C4-2B (cell line): Measurements from ENCODE around the gene SERINC4.
"Not testable (repeated sequence)": the region's sequence is repeated elsewhere in the genome, so short reads cannot be mapped to it uniquely, and the experiment has no call there.

Experiments used
- H3K27ac ChIP-seq: fragments of 450-650 bp; 2 replicates; pipeline ENCODE4 v1.5.1; 2017
- ZFX ChIP-seq: fragments of 450-650 bp; IDR thresholded peaks from 2 replicates; pipeline ENCODE4 v1.6.1; 2017
- TF ChIP-seq, protein P1 (sequence below): fragments of 450-650 bp; conservative IDR thresholded peaks from 2 replicates; pipeline ENCODE4 v1.5.1; 2017; ENCODE audit warnings: mild to moderate bottlenecking

Gene SERINC4

DNA sequence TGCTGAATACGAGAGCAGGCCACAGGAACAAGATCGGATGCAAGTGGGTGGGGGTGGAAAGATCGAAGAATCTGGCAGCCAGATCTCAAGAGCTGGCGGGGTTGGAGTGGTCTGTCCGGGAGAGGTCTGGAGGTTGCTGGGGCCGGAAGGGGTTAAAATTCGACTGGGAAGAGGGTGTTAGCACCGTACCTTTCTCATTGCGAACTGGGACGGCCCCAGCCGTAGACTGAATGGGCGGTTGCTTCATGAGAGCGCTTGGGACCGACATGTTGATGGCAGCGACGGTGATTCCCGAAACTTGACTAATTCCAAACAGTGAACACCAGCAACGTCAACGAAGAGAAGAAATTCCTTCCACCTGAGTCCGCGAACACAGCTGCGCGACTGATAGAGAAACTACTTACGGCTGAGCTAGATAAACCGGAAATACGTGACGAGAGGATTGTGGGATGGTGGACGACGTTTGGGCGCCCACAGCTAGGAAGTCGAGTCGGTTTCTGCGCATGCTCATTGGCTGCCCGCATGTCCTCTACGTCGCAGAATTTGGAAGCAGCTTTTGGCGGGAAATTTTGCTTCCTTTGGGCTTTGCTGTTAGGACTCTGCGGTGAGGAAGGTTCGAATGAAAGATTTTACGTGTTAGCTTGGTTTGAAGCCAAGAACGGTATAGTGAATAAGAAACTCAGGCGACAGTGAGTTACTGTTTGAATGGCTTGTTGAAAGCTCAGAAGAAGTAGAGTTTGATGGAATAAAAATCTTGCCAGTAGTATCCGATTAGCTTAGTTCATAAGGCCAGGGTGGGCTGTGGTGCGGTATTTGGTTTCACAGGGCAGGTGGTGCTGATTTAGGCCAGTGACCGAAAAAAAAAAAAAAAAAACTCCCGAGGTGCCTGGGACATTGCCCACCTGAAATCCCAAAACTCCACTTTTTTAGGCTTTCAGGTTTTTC, 24.6 kb upstream of the SERINC4 start, which contains the start of gene MFAP1:
Gene MFAP1 (minus strand): TSS at position 389 of the 945 bp plus-strand sequence. CDS start 121 bp downstream, at position 268.
- H3K27ac ChIP-seq, result peak within 1 kb of the TSS; percentile 78
- no peak for TF ChIP-seq ZFX
- TF ChIP-seq, protein P1, sequence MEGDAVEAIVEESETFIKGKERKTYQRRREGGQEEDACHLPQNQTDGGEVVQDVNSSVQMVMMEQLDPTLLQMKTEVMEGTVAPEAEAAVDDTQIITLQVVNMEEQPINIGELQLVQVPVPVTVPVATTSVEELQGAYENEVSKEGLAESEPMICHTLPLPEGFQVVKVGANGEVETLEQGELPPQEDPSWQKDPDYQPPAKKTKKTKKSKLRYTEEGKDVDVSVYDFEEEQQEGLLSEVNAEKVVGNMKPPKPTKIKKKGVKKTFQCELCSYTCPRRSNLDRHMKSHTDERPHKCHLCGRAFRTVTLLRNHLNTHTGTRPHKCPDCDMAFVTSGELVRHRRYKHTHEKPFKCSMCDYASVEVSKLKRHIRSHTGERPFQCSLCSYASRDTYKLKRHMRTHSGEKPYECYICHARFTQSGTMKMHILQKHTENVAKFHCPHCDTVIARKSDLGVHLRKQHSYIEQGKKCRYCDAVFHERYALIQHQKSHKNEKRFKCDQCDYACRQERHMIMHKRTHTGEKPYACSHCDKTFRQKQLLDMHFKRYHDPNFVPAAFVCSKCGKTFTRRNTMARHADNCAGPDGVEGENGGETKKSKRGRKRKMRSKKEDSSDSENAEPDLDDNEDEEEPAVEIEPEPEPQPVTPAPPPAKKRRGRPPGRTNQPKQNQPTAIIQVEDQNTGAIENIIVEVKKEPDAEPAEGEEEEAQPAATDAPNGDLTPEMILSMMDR, result no peak

- H3K27ac ChIP-seq, result no peak overlapping the region
- TF ChIP-seq, protein P1, result no peak
- TF ChIP-seq ZFX, result no peak
Measured at GRCh38 chr15:43821505-43821904, 21.5 kb upstream of the SERINC4 start.

DNA sequence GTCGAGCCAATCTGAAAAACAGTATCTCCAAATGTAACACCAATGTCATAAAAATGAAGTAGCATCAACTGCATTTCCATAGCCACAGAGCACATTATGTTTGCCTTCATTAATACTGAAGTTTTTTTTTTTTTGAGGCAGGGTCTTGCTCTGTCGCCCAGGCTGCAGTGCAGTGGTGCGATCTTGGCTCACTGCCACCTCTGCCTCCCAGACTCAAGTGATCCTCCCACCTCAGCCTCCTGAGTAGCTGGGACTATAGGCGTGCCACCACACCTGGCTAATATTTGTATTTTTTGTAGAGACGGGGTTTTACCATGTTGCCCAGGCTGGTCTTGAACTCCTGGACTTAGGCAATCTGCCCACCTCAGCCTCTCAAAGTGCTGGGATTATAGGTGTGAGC, 15.0 kb upstream of the SERINC4 start:
- H3K27ac ChIP-seq, result not testable (repeated sequence)

DNA sequence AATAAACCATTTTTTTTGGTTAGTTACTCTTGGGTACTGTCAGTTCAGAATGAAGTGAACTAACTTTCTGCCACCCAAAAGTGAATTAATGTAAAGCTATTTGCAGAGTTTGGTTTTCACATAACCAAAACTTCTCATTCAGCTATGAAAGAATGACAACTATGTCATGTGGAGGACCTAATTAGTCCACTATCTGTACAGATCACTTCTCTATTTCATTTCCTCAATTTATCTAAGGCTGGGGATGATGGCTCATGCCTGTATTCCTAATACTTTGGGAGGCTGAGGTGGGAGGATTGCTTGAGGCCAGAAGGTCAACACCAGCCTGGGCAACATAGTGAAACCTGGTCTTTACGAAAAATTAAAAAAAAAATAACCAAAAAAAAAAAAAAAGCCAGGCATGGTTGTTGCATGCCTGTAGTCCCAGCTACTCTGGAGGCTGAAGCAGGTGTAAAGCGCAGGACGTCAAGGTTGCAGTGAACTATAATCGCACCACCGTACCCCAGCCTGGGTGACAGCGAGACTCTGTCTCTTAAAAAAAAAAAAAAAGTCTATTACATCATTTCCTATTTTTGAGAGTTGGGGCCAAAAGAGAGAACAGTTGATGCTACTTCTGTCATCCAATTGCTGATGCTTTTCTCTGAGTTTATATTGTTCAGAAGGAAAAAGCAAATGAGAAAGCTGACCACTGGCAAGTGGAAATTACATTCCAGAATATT, 9.1 kb upstream of the SERINC4 start:
- peak overlapping the region; percentile 34; the same call in 1 of the 2 replicates for H3K27ac ChIP-seq
- TF ChIP-seq, protein P1, result no peak
- TF ChIP-seq ZFX, result no peak

GRCh38 chr15:43808435-43808950, 8.5 kb upstream of the SERINC4 start:
- TF ChIP-seq, protein P1, result no peak
- TF ChIP-seq ZFX, result no peak
- peak overlapping the region; percentile 91 for H3K27ac ChIP-seq

DNA sequence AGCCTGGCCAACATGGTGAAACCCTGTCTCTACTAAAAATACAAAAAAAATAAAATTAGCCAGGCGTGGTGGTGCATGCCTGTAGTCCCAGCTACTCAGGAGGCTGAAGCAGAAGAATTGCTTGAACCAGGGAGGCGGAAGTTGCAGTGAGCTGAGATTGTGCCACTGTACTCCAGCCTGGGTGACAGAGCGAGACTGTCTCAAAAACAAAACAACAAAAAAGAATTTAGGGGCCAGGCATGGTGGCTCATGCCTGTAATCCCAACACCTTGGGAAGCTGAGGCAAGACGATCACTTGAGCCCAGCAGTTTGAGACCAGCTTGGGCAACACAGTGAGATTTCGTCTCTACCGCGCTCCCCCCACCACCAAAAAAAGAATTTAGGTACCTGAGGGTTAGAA, 2.7 kb upstream of the SERINC4 start:
- not testable (repeated sequence) for H3K27ac ChIP-seq

GRCh38 chr15:43800286-43801141, 494 bp upstream of the SERINC4 start, which contains the start of gene HYPK:
TSS of gene HYPK (plus strand) at chr15:43800599. CDS start at chr15:43800623, 24 bp downstream.
- H3K27ac ChIP-seq, result peak within 1 kb of the TSS; percentile 84
- TF ChIP-seq ZFX, result no peak
- TF ChIP-seq, protein P1, result no peak
